Measurements from ENCODE around the gene SDF2.
A peak's percentile ranks its signal among the peaks of the same experiment; 100 is the strongest.

SDF2 gene

GRCh38 chr17:28646039-28646754 lies 15.5 kb downstream of the SDF2 start:
- no peaks in the 10 kb centered on the region for H3K9me3 ChIP-seq (ENCODE audit: control insufficient read depth, insufficient read depth, low read length)
- H3K9ac ChIP-seq (ENCODE audit: low read depth, low read length) = peak overlapping the region; percentile 70
- no peaks in the 10 kb centered on the region for H3K27me3 ChIP-seq (ENCODE audit: control insufficient read depth, insufficient read depth, low read length)
- no peak overlapping the region for H3K4me3 ChIP-seq (ENCODE audit: low read depth, low read length)
- peaks cover 21% of the 10 kb centered on the region for H3K36me3 ChIP-seq (ENCODE audit: control insufficient read depth, insufficient read depth, low read length)
- H3K4me1 ChIP-seq (ENCODE audit: control insufficient read depth, insufficient read depth, low read length) = peaks cover 3% of the 10 kb centered on the region

GRCh38 chr17:28645576-28645939 lies 16.1 kb downstream of the SDF2 start:
- H3K9me3 ChIP-seq (ENCODE audit: control insufficient read depth, insufficient read depth, low read length) = no peaks in the 10 kb centered on the region
- no peaks in the 10 kb centered on the region for H3K27me3 ChIP-seq (ENCODE audit: control insufficient read depth, insufficient read depth, low read length)
- H3K9ac ChIP-seq (ENCODE audit: low read depth, low read length) = peak overlapping the region; percentile 70
- peaks cover 19% of the 10 kb centered on the region for H3K36me3 ChIP-seq (ENCODE audit: control insufficient read depth, insufficient read depth, low read length)
- peak overlapping the region; percentile 84 for H3K4me3 ChIP-seq (ENCODE audit: low read depth, low read length)
- peaks cover 3% of the 10 kb centered on the region for H3K4me1 ChIP-seq (ENCODE audit: control insufficient read depth, insufficient read depth, low read length)

GRCh38 chr17:28644787-28645575 lies 16.7 kb downstream of the SDF2 start, which contains the start of gene BLTP2:
TSS of gene BLTP2 (minus strand) at chr17:28645158. CDS start at chr17:28645056, 102 bp downstream.
- Histone ChIP-seq H3K4me3 (ENCODE audit: low read depth, low read length) (peak within 1 kb of the TSS; percentile 95), H3K4me1 (ENCODE audit: control insufficient read depth, insufficient read depth, low read length) (peaks cover 3% of the 10 kb centered on the region), H3K9me3 (ENCODE audit: control insufficient read depth, insufficient read depth, low read length) (no peaks in the 10 kb centered on the region), H3K27me3 (ENCODE audit: control insufficient read depth, insufficient read depth, low read length) (no peaks in the 10 kb centered on the region), H3K9ac (ENCODE audit: low read depth, low read length) (peak within 1 kb of the TSS; percentile 70), H3K36me3 (ENCODE audit: control insufficient read depth, insufficient read depth, low read length) (peaks cover 19% of the 10 kb centered on the region)

- peak overlapping the region; percentile 67 for H3K9ac ChIP-seq (ENCODE audit: low read depth, low read length)
- peak overlapping the region; percentile 95 for H3K4me3 ChIP-seq (ENCODE audit: low read depth, low read length)
- peaks cover 3% of the 10 kb centered on the region for H3K4me1 ChIP-seq (ENCODE audit: control insufficient read depth, insufficient read depth, low read length)
- no peaks in the 10 kb centered on the region for H3K27me3 ChIP-seq (ENCODE audit: control insufficient read depth, insufficient read depth, low read length)
- no peaks in the 10 kb centered on the region for H3K9me3 ChIP-seq (ENCODE audit: control insufficient read depth, insufficient read depth, low read length)
- peaks cover 26% of the 10 kb centered on the region for H3K36me3 ChIP-seq (ENCODE audit: control insufficient read depth, insufficient read depth, low read length)
Measured at GRCh38 chr17:28643983-28644786, 17.5 kb downstream of the SDF2 start.

- Histone ChIP-seq H3K9me3 (ENCODE audit: control insufficient read depth, insufficient read depth, low read length) (no peaks in the 10 kb centered on the region), H3K27me3 (ENCODE audit: control insufficient read depth, insufficient read depth, low read length) (no peaks in the 10 kb centered on the region), H3K4me1 (ENCODE audit: control insufficient read depth, insufficient read depth, low read length) (peaks cover 3% of the 10 kb centered on the region), H3K4me3 (ENCODE audit: low read depth, low read length) (no peak overlapping the region), H3K9ac (ENCODE audit: low read depth, low read length) (no peak overlapping the region), H3K36me3 (ENCODE audit: control insufficient read depth, insufficient read depth, low read length) (peaks cover 43% of the 10 kb centered on the region)
Measured at GRCh38 chr17:28641579-28641978, 20.1 kb downstream of the SDF2 start.

- H3K4me1 ChIP-seq (ENCODE audit: control insufficient read depth, insufficient read depth, low read length) = no peaks in the 10 kb centered on the region
- H3K4me3 ChIP-seq (ENCODE audit: low read depth, low read length) = no peak overlapping the region
- H3K9me3 ChIP-seq (ENCODE audit: control insufficient read depth, insufficient read depth, low read length) = no peaks in the 10 kb centered on the region
- H3K27me3 ChIP-seq (ENCODE audit: control insufficient read depth, insufficient read depth, low read length) = no peaks in the 10 kb centered on the region
- peaks cover 78% of the 10 kb centered on the region for H3K36me3 ChIP-seq (ENCODE audit: control insufficient read depth, insufficient read depth, low read length)
- H3K9ac ChIP-seq (ENCODE audit: low read depth, low read length) = no peak overlapping the region
Measured at GRCh38 chr17:28635506-28635905, 26.2 kb downstream of the SDF2 start.

- Histone ChIP-seq H3K4me1 (ENCODE audit: control insufficient read depth, insufficient read depth, low read length) (no peaks in the 10 kb centered on the region), H3K9ac (ENCODE audit: low read depth, low read length) (no peak overlapping the region), H3K36me3 (ENCODE audit: control insufficient read depth, insufficient read depth, low read length) (peaks cover 80% of the 10 kb centered on the region), H3K27me3 (ENCODE audit: control insufficient read depth, insufficient read depth, low read length) (no peaks in the 10 kb centered on the region), H3K9me3 (ENCODE audit: control insufficient read depth, insufficient read depth, low read length) (no peaks in the 10 kb centered on the region), H3K4me3 (ENCODE audit: low read depth, low read length) (no peak overlapping the region)
Measured at GRCh38 chr17:28634206-28634865, 27.4 kb downstream of the SDF2 start.

- no peak overlapping the region for H3K9ac ChIP-seq (ENCODE audit: low read depth, low read length)
- H3K4me1 ChIP-seq (ENCODE audit: control insufficient read depth, insufficient read depth, low read length) = no peaks in the 10 kb centered on the region
- no peak overlapping the region for H3K4me3 ChIP-seq (ENCODE audit: low read depth, low read length)
- H3K36me3 ChIP-seq (ENCODE audit: control insufficient read depth, insufficient read depth, low read length) = peaks cover 44% of the 10 kb centered on the region
- H3K27me3 ChIP-seq (ENCODE audit: control insufficient read depth, insufficient read depth, low read length) = no peaks in the 10 kb centered on the region
- no peaks in the 10 kb centered on the region for H3K9me3 ChIP-seq (ENCODE audit: control insufficient read depth, insufficient read depth, low read length)
Measured at GRCh38 chr17:28626818-28627217, 34.9 kb downstream of the SDF2 start.

GRCh38 chr17:28624148-28624547 lies 37.6 kb downstream of the SDF2 start:
- H3K36me3 ChIP-seq (ENCODE audit: control insufficient read depth, insufficient read depth, low read length) = peaks cover 43% of the 10 kb centered on the region

GRCh38 chr17:28623696-28624095 lies 38.0 kb downstream of the SDF2 start:
- H3K27me3 ChIP-seq (ENCODE audit: control insufficient read depth, insufficient read depth, low read length) = no peaks in the 10 kb centered on the region
- peaks cover 48% of the 10 kb centered on the region for H3K36me3 ChIP-seq (ENCODE audit: control insufficient read depth, insufficient read depth, low read length)
- no peaks in the 10 kb centered on the region for H3K4me1 ChIP-seq (ENCODE audit: control insufficient read depth, insufficient read depth, low read length)
- H3K4me3 ChIP-seq (ENCODE audit: low read depth, low read length) = no peak overlapping the region
- no peak overlapping the region for H3K9ac ChIP-seq (ENCODE audit: low read depth, low read length)
- H3K9me3 ChIP-seq (ENCODE audit: control insufficient read depth, insufficient read depth, low read length) = no peaks in the 10 kb centered on the region

More at GRCh38 chr17:28624148-28624547, 37.6 kb downstream of the SDF2 start:
- Histone ChIP-seq H3K9ac (ENCODE audit: low read depth, low read length) (no peak overlapping the region), H3K9me3 (ENCODE audit: control insufficient read depth, insufficient read depth, low read length) (no peaks in the 10 kb centered on the region), H3K4me3 (ENCODE audit: low read depth, low read length) (no peak overlapping the region), H3K27me3 (ENCODE audit: control insufficient read depth, insufficient read depth, low read length) (no peaks in the 10 kb centered on the region), H3K4me1 (ENCODE audit: control insufficient read depth, insufficient read depth, low read length) (no peaks in the 10 kb centered on the region)

- no peaks in the 10 kb centered on the region for H3K4me1 ChIP-seq (ENCODE audit: control insufficient read depth, insufficient read depth, low read length)
- H3K9me3 ChIP-seq (ENCODE audit: control insufficient read depth, insufficient read depth, low read length) = no peaks in the 10 kb centered on the region
- no peaks in the 10 kb centered on the region for H3K27me3 ChIP-seq (ENCODE audit: control insufficient read depth, insufficient read depth, low read length)
- no peak overlapping the region for H3K9ac ChIP-seq (ENCODE audit: low read depth, low read length)
- H3K36me3 ChIP-seq (ENCODE audit: control insufficient read depth, insufficient read depth, low read length) = peaks cover 47% of the 10 kb centered on the region
- no peak overlapping the region for H3K4me3 ChIP-seq (ENCODE audit: low read depth, low read length)
Measured at GRCh38 chr17:28622186-28622585, 39.5 kb downstream of the SDF2 start.

Measured in iPS-15b (cell line).